Measurements from ENCODE around the gene C1RL. TPM values are rescaled to one million over a fixed set of nuclear protein-coding genes. Genes with fewer than 3 reads are reported as not detected.
A peak's percentile ranks its signal among the peaks of the same experiment; 100 is the strongest.
"Not testable (repeated sequence)": the region's sequence is repeated elsewhere in the genome, so short reads cannot be mapped to it uniquely, and the experiment has no call there.

Gene C1RL
- total and polyA plus RNA-seq, 8 donors: 55.4 to 72.7 (median 63.8) TPM

GRCh38 chr12:7107636-7108002 is 1.4 kb downstream of the C1RL start:
- no peaks in the 10 kb centered on the region for H3K9me3 ChIP-seq
- DNase-seq (no peak), ATAC-seq (peak; percentile 39)
- peak overlapping the region; percentile 35 to 70 for H3K4me3 ChIP-seq
- no peak for TF ChIP-seq CTCF (IDR thresholded peaks at IDR 0.05)
- H3K27me3 ChIP-seq: no peaks in the 10 kb centered on the region
- peaks cover 0 to 14% of the 10 kb centered on the region in 2 donors for H3K36me3 ChIP-seq
- intact Hi-C loops (cut with DNase I): no loop called here
- peaks cover 12 to 59% of the 10 kb centered on the region in 2 donors for H3K4me1 ChIP-seq
- peak overlapping the region; percentile 90 to 97 for H3K27ac ChIP-seq

- peaks cover 12 to 59% of the 10 kb centered on the region in 2 donors for H3K4me1 ChIP-seq
- DNase-seq; H3K9me3 ChIP-seq; ATAC-seq; intact Hi-C loops (cut with DNase I); H3K27me3 ChIP-seq: not testable (repeated sequence)
- peaks cover 0 to 17% of the 10 kb centered on the region in 2 donors for H3K36me3 ChIP-seq
- peak overlapping the region in 1 of 2 donors; percentile 70 for H3K4me3 ChIP-seq
- peak overlapping the region; percentile 90 to 97 for H3K27ac ChIP-seq
These were observed 1.8 kb downstream of the C1RL start for GRCh38 chr12:7107181-7107580.

GRCh38 chr12:7106082-7106481 is 2.9 kb downstream of the C1RL start:
- H3K27ac ChIP-seq: no peak overlapping the region
- H3K9me3 ChIP-seq: no peaks in the 10 kb centered on the region
- H3K27me3 ChIP-seq: no peaks in the 10 kb centered on the region
- intact Hi-C loops (cut with DNase I): no loop called here
- no peak overlapping the region for H3K4me3 ChIP-seq
- DNase-seq (no peak), ATAC-seq (no peak)
- TF ChIP-seq CTCF (IDR thresholded peaks at IDR 0.05): no peak
- peaks cover 0 to 28% of the 10 kb centered on the region in 2 donors for H3K36me3 ChIP-seq
- H3K4me1 ChIP-seq: peaks cover 12 to 53% of the 10 kb centered on the region in 2 donors

- DNase-seq (no peak), ATAC-seq (no peak)
- H3K4me1 ChIP-seq: peaks cover 9 to 42% of the 10 kb centered on the region in 2 donors
- no peaks in the 10 kb centered on the region for H3K27me3 ChIP-seq
- intact Hi-C loops (cut with DNase I): no loop called here
- H3K27ac ChIP-seq: no peak overlapping the region
- H3K9me3 ChIP-seq: no peaks in the 10 kb centered on the region
- TF ChIP-seq CTCF (IDR thresholded peaks at IDR 0.05): no peak
- H3K4me3 ChIP-seq: no peak overlapping the region
- peaks cover 0 to 47% of the 10 kb centered on the region in 2 donors for H3K36me3 ChIP-seq
These were observed 5.0 kb downstream of the C1RL start for GRCh38 chr12:7103837-7104584.

- intact Hi-C loops (cut with DNase I): no loop called here
These were observed 6.4 kb downstream of the C1RL start for GRCh38 chr12:7102582-7102981.

More at GRCh38 chr12:7102582-7102981, 6.4 kb downstream of the C1RL start:
- no peak overlapping the region for H3K4me3 ChIP-seq
- TF ChIP-seq CTCF (IDR thresholded peaks at IDR 0.05): no peak
- H3K9me3 ChIP-seq: no peaks in the 10 kb centered on the region
- DNase-seq: no peak
- ATAC-seq: no peak
- no peaks in the 10 kb centered on the region for H3K27me3 ChIP-seq
- H3K27ac ChIP-seq: no peak overlapping the region
- H3K4me1 ChIP-seq: peaks cover 9 to 32% of the 10 kb centered on the region in 2 donors
- peaks cover 0 to 62% of the 10 kb centered on the region in 2 donors for H3K36me3 ChIP-seq

Measured in left lung (tissue), 10 donors.